GM18868 (cell line): Measurements from ENCODE around the gene KCTD16.

Source experiments
- ATAC-seq: cut with Tn5 transposase; IDR thresholded peaks from one replicate; pipeline ENCODE4 v1.9.1; 2021; ENCODE audit warnings: mild to moderate bottlenecking, moderate library complexity; ENCODE audit not compliant: unreplicated experiment

KCTD16 gene

DNA sequence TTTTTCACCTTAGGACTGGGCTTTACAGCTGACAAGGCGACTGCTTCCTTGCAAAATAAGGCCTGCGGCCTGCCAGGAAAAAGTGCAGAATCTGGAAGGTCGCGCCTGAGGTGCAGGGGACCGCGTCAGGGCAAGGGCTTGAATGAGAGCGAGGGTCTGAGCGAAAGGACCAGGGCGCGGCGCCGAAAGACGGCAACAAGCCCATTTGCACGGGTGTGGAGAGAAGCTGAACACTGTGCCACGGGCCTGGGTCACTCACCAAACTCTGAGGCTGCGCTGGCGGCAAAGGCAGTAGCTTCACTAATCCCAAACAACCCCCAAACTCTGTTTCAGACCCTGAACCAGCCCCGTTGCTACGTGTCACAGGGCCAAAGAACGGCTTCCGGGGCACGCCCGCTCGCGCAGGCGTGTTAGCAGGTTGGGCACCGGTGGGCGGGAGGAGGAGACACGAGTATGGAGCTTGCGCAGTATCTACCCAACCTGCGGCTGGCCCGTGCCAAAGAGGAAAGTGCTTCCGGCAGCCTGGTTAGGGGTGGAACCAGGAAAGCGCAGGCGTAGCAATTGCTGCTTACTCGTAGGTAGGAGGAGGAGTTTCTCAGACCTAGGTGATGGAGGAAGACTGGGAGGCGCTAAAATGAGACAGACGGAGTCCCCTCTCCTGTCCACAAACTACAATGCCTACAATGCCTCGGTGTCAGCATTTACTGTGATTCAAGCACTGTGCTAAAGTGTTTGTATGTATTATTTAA is at the start of gene KCTD16, which contains the start of gene YIPF5:
Gene KCTD16 (plus strand): TSS at position 598 of the 749 bp plus-strand sequence.
Gene YIPF5 (minus strand): TSS at position 384 of the 749 bp plus-strand sequence. CDS start 704 bp downstream, outside the sequence.
- ATAC-seq: peak; percentile 99

DNA sequence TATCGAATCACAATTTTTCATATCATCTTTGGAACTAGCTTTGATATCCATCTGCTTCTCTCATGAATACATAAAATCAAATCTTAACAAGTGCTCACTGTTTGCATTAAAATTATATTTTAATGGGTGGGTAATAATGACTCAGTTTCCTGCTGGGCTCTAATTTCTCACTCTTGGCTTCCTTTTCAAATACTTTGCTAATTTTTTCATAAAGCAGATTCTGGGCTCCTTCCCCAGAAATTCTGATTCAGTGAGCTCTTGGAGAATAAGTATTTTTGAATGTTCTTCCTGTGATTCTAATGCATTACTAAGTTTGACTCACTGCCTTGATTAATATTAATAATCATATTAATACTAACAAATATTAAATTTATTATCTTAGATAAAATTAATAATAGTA is 49.1 kb upstream of the KCTD16 start:
- ATAC-seq: no peak

DNA sequence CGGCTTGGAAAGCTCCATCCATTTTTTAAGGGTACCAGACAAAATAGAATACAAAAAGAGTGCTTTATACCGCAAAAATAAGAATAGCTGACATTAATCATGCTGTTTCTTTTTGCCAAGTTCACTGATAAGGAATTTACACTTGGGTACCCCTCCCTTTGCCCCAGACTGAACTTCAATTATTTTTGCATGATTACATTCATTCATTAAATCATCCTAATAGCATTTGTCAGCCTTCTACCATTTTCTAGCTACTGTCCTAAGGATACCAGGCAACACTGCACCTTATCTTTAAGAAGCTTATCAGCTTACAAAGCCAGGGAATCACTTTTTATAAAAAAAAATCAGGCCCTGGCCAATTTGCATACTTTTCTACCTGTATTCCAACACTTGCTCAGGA is 48.6 kb upstream of the KCTD16 start:
- ATAC-seq: no peak

DNA sequence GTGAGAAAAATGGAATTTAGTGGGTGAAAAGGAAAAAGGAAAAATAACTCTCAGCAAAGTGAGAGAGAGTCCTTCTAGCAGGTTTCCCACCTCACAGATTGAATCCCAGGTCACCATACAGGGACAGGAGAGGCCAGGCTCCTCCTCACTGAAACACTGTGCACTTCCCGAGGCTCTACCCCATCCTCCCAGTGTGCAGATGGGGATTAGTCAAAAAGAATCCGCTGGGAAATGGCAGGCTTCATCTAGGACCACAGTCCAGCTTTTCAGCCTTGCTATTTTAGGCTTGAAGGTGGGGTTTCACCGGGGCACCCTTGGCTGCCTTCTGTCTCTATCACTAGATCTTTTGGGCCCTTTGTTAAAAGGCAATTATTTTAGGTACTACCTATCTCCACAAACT is 48.0 kb upstream of the KCTD16 start:
- no peak for ATAC-seq

DNA sequence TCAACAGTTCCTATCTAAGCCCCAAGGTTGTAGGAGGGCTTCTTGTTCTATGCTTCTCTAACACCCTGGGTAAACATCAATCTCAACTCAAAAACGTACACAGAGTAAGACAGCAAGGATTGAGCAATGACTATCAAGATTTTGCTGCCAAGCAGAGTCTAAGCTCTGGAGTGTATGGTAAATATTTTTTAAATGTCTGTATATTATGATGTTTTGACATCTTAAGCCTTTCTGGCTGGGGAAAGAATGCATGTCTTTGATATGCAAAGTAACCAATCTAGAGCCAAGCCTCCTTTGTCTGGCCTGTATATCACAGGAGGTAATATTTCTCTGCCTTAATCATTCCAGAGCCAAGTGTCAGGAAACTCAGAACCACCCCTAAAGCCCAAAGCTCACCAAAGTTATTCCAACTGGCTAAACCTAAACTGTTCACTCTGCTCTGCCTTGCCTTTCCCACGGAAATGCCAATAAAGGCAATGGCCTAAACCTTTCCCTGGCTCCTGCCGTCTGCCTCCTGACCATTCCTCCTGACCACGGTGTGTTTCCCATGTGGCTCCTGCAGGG is 45.4 kb upstream of the KCTD16 start:
- ATAC-seq: no peak

DNA sequence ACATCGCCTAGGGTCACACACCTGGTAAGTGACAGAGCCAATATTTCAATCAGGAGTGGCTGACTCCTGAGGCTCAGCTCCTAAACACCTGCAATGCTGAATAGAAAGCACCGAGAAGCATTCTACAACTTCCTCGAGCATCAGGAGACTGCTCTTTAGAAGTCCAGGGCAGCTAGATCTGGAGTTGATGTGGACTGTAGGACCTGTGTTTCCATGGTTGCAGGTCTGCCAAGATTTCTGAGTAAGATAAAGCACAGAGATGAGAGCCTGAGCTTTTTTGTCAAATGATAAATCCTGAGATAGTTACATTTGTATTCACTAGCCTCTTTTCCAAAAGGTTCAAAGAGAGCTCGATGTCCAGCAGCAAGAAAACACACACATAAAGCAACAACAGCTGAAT is 44.0 kb upstream of the KCTD16 start:
- ATAC-seq: no peak

DNA sequence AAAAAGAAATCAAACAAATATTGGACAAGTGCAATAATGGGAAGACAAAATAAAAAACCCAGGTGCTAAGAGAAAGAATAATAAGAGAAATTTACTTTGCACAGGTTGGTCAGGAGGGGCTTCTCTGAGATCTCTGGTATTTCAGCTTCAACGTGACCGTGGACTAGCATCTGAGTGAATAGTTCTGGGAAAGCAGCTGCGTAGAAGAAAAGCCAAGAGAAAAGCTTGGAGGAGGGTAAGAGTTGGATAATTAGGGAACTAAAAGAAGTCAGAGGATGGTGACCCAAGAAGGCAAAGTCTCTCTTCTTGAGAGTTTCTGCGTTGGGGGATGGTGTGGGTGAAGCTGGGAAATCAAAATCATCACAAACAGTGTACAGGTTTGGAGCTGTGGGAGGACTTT is 41.8 kb upstream of the KCTD16 start:
- ATAC-seq: no peak

DNA sequence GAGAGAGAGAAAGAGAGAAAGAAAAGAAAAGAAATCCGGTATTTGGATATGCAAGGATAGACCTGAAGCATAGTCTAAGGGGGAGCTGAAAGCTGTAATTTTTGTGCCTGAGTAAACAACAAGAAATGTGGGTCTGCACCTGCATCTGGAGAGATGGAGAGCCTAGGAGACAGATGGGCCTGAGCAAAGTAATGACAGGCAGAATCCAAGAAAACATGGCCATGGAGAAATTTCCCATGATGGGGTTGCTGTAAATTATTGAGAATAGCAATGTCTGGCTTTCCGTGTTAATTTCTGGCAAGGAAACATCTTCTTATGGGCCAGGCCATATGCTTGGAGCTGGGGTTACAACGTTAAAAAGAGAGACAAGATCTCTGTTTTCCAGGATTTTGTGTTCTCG is 40.4 kb upstream of the KCTD16 start:
- ATAC-seq: no peak

DNA sequence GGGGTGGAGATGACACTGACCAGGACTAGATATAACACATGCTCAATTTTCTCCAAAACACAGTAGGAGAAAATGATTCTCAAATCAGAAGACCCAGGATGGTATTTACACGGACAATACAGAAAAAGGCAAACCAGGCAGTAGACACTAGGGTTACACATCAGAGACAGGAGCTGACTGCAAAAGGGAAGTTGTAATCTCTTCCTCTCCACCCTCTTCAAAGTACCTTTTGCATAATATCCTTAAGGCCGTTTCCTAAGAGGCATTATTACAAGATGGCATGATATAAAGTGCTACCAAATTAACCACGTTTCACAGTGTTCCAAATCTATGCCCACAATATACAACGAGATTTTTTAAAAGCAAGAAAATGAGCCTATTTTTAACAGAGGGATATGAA is 39.4 kb upstream of the KCTD16 start:
- no peak for ATAC-seq

DNA sequence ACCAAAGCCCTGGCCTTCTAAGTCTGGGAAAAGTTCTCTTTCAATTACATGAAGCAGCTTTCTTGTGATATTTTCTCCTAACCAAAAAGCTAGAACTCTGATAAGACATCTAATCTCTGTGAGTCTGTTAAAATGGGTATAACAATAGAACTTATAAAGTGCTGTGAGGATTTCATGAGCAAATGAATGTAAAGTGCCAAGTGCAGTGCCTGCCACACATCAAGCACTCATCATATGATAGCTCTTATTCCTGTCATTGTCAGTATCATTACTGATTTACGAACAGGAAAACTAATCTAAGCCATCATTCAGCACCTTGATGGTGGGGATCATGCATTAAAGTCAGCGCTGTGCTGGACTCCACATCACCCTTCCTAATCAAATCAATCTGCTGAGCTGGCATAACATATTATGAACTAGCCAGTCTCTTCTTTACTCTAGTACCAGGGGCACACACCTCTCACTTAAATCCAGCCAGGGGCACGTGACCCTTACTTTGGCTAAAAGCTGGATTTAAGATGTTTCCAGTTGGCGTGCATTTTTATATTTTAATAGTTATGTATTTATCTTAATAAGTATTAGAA is 37.5 kb upstream of the KCTD16 start:
- no peak for ATAC-seq

DNA sequence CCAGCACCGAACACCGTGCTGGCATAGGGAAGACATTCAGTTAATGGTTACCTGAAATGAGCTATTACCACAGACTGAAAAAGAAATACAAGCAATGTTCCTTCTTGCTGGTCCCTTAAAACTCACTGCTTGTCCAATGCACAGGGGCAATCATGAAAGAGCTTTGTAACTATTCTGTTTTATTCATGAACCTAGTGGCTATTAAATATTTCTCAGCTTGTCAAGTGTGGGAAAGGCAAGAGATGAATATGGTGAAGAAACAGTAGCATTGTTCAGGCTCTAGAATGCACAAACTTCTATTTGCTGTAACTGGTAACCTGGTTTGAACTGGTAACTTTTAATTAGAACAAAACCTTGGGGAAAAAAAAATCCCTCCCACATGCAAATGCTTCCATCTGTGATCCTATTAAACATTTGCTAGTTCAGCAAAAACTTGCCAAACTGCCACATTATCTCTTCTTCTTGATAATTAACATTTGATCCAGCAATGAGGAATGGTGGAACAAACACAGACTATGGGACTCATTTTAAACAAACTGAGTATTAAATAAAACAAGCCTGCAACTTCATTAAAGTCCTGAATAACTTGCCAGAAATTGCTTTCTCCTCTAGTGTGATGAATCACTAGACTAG is 36.4 kb upstream of the KCTD16 start:
- ATAC-seq: no peak

DNA sequence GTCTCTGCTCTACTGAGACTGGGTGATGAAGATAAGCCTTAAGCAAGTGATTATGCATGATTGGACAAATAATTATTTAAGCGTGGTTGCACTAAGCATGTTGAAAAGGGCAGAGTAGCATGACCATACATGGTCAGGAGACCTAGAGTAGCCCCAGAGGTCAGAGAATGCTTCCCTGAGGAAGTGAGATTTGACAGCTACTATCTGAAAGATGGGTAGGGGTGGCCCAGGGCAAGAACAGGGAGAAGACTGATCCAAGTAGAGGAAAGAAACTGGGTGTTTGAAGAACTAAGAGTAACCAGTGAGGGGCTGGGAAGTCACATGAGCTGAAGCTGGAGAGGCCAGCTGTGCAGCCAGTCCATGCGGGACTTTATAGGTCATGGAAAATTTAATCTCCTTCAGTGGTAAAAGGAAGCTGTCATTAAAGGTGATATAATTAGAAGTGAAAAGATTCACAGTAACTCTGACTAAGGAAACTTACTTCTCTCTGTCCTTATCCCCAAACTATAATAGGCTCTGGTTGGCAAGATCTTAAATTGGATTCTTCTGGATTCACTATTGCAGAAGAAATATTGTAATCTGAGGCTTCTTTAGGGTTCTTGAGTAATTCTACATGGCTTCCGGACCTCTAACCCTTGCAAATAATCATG is 35.4 kb upstream of the KCTD16 start:
- no peak for ATAC-seq

DNA sequence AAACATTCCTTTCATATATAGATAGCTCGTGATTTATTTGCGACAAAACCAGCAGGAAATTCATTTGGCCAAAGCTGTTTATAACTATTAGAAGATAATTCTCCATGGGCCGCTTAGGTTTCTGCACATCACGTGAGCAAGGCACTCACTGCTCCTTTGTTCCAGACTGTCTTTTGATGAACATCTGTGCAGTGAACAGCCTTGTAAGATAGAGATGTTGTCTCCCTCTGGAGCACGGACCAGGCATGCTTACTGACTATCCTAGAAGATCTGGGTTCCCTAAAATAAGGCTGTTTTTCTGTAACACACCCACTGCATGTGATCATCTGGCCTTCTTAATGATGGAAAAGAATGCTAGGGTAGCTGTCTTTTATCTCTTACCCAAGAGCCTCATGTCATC is 31.1 kb upstream of the KCTD16 start:
- no peak for ATAC-seq

DNA sequence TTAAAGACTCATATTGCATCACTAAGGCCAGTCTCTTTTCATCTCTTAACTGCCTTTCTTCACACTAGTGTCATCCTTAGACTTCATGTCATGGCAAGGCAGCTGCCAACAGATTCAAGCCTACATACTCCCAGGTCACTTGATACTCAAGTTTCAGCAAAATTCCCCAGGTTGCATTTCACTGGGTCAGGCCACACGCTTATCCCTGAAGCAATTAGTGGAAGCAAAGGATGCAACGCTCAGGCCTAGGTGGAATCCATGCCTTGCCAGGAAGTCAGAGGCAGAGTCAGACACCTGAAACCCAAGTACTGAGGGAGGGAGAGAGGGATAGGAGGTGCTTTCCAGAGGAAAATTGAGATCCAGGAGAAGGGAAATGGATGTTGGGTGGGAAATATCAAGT is 29.1 kb upstream of the KCTD16 start:
- no peak for ATAC-seq

DNA sequence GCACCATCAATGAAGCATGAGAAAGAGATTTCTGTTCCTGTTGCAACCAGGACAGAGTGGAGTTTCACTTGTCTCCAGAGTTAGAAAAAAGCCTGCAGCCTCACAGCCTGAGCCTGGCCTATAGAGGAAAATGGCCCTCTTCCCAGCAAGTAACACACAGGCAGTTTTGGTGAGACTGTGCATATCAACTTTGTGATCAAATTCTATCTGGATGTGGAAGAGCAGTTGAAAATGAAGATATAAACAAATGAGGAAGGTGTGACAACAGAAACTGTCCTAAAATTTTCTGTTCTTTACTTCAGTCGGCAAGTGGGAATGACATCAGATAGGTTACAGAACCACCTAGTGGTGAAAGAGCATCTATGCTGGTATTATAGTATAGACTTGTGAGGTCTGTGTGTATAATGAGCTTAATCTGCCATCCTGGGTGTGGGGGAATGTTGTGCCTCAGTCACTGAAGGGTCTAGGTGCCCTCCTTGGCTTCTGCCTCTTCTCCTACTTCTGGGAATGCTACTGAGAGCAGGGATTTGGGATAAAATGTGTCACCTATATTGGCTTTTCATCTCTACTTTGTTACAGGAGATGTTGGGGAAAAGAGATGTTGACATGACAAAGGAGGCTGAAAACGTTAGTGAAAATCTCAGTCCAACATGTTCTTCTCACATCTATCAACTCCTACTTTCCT is 28.4 kb upstream of the KCTD16 start:
- ATAC-seq: peak; percentile 98

DNA sequence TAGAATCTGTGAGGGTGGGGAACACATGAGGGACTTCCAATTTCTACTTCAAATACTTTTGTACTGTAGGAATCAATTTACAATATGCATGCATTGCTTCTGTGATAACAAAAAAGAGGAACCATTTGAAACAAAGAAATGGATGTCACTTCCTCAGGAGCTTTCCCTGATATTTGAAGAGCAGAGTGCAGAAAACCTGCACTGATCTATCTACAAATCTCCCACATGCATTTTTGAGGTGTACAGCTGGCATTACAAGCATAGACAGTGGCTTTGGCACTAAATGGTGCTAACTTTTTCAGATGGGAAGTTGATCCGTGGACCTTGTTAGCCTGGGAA is 27.9 kb upstream of the KCTD16 start:
- ATAC-seq: no peak

DNA sequence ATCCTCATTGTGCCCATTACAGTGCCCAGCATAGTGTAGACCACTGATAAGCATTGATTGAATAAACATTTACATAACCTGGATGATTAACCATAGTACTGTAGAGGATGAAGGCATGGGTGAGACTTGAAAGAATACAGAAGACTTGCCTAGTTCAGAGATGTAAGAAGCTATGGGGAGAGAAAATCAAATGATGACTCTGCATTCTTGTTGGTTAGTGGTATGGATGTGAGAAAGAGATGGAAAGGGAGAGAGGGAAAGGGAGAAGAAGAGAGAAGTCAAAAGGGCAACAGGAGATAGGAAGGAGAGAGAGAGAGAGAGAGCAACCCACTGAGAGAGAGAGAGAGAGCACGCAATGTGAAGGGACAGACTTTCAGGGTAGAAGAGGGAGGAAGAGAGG is 27.0 kb upstream of the KCTD16 start:
- ATAC-seq: no peak

DNA sequence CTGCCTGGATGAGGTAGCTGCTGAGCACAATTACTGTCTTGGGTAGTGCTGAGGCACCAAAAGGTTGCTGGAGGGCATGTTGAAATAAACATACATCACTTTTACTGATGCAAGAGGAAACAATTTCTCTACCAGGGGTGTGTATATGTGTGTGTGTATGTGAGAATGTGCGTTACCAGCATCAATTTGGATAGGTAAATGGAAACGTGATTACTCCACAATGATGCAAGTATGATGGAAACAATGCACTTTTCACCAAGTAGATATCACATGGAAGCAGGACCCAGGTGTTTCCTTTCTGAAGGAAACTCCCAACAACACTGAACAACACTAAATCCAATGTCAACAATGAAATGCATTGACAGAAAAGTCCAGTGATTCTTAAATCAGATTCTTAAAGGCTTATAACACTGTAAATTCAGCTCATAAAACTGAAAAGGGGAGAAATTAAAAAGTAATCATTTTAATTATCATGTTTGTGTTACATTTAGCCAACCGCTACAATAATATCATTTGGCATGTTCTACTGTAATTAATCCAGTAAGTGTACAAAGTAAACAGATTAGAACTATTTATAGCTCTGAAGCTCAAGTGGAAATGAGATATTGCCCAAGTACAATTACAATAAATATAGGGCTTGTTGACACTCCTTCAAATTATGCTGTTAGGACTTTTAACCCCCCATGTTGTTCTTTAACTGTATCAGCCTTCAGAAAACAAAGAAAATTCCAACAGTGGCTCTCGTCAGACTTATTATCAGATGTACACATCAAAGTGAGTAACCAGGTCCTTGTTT is 25.5 kb upstream of the KCTD16 start:
- no peak for ATAC-seq

DNA sequence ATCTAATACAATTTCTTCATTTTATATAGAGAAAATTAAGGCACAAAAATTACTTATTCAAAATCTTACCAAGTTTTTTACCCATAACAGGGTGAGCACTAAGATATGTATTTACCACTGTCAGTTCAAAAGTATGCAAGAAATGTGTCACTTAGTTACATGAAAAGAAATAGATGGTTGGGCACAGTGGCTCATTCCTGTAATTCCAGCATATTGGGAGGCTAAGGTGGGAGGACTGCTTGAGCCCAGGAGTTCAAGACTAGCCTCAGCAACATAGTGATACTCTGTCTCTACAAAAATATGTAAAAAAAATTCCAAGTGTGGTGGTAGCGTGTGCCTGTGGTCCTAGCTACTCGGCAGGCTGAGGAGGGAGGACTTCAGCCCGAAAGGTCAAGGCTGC is 19.6 kb upstream of the KCTD16 start:
- ATAC-seq: no peak

DNA sequence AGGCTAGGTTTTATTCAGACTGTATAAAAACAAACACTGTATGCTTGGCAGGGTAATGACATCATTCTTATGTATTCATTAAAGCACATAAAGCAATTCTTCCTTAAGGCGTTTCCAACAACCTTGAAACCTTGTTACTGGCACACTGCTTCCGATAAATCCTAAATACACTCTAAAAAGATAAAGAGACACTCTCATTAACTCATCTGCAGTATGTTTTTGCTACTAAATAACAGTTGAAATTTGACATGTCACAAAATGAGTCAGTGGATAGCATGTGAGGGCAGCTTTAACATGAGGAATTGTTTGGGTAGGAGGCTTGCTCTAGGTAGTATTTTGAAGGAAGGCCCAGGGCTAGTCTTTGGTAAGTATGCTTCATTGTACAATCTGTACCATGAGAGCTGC is 13.9 kb upstream of the KCTD16 start:
- no peak for ATAC-seq
